ENCODE data around the gene HDAC11.
A peak's percentile ranks its signal among the peaks of the same experiment; 100 is the strongest.

Gene HDAC11

DNA sequence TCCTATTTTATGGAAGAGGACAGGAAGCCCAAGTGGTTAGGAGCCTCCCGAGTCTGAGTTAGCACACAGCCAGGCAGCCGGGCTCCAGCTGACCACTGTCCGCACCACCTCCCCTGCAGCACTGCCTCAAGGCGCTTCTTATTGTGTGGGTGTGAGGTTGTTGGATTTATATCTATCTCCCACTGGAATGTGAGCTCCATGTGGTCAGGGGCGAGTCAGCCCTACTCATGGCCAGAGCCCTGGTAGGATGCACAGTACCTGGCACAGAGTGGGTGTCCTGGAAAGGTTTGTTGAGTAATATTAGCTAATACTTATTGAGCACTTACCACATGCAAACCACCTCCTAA, 59.2 kb downstream of the HDAC11 start:
- no peak overlapping the region for H3K4me3 ChIP-seq (ENCODE audit: low read depth, low read length)
- in situ Hi-C loops (cut with HindIII; ENCODE audit: low sequenced_read_pairs) = no loop called here
- TF ChIP-seq, protein P1, sequence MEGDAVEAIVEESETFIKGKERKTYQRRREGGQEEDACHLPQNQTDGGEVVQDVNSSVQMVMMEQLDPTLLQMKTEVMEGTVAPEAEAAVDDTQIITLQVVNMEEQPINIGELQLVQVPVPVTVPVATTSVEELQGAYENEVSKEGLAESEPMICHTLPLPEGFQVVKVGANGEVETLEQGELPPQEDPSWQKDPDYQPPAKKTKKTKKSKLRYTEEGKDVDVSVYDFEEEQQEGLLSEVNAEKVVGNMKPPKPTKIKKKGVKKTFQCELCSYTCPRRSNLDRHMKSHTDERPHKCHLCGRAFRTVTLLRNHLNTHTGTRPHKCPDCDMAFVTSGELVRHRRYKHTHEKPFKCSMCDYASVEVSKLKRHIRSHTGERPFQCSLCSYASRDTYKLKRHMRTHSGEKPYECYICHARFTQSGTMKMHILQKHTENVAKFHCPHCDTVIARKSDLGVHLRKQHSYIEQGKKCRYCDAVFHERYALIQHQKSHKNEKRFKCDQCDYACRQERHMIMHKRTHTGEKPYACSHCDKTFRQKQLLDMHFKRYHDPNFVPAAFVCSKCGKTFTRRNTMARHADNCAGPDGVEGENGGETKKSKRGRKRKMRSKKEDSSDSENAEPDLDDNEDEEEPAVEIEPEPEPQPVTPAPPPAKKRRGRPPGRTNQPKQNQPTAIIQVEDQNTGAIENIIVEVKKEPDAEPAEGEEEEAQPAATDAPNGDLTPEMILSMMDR (IDR thresholded peaks at IDR 0.05; ENCODE audit: low read depth, low read length) = no peak
- DNase-seq (ENCODE audit: low read depth, low spot score) = peak; percentile 54

DNA sequence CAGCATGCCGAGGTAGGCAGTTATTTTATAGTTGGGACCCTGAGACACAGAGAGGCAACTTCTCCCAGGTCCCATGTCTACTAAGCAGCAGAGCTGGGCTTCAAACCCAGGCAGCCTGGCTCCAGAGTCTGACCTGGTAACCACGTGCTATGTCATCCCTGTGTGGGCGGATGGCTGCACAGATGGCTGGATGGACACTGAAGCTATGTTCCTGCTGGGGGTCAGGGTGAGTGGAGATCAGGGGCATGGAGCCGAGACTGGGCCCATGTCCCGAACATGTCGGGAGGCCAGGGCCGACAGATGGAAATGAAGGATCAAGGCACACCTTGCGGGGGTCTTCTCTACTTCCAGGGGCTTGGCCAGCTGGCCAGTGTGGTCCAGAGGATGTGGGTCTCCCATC, 59.6 kb downstream of the HDAC11 start:
- no peak for DNase-seq (ENCODE audit: low read depth, low spot score)
- TF ChIP-seq, protein P1 (IDR thresholded peaks at IDR 0.05; ENCODE audit: low read depth, low read length) = no peak
- H3K4me3 ChIP-seq (ENCODE audit: low read depth, low read length) = no peak overlapping the region
- in situ Hi-C loops (cut with HindIII; ENCODE audit: low sequenced_read_pairs) = no loop called here

DNA sequence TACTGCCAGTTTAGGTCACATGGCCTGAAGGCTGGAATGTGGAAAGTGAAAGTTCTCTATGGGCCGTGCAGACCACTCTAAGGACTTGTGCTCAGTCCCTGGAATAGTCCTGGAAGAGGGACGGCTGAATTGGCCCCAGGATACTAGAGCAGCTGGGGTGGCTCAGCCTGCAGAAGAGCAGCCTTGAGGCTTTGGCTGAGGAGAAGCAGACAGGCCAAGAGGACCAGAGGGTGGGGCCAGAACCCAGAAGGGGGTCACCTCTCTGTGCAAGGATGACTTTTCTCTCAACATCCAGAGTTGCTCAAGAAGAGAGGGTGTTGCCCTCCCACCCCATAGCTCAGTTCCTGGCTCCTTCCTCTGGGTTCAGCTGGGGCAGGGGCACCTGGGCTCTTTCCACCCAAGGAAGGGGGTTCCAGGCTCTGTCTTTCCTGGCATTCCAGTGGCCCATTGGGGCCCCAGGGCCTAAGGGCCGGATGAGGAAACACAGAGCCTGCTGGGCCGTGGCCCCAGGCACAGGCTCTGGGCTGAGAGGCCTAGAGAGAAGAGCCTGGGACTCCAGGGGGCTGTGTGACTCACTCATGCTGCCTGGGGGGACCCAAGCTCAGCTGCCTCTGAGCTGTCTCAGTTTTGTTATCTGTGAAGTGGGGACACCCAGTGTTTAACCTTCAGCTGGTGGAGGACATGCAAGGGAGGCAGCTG, 60.3 kb downstream of the HDAC11 start:
- no peak for DNase-seq (ENCODE audit: low read depth, low spot score)
- no peak overlapping the region for H3K4me3 ChIP-seq (ENCODE audit: low read depth, low read length)
- TF ChIP-seq, protein P1 (IDR thresholded peaks at IDR 0.05; ENCODE audit: low read depth, low read length) = no peak
- in situ Hi-C loops (cut with HindIII; ENCODE audit: low sequenced_read_pairs) = no loop called here

DNA sequence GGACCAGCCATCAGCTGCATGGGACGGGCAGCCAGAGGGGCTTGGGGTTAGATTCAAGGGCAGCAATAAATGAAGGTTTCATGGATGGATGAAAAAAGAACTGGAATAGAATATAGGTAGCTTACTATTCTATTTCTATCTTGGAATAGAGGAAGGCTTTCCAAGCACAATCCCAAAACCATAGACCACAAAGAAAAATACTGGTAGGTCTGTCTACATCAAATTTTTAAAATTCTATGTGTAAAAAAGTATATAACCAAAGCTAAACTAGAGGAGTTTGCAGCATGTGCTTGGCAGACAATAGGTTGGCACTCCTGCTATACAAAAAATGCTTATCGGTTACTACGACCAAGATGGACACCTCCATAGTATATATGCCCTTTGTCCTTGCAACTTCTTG, 61.6 kb downstream of the HDAC11 start:
- H3K4me3 ChIP-seq (ENCODE audit: low read depth, low read length) = no peak overlapping the region
- DNase-seq (ENCODE audit: low read depth, low spot score) = no peak
- in situ Hi-C loops (cut with HindIII; ENCODE audit: low sequenced_read_pairs) = no loop called here
- TF ChIP-seq, protein P1 (IDR thresholded peaks at IDR 0.05; ENCODE audit: low read depth, low read length) = no peak

DNA sequence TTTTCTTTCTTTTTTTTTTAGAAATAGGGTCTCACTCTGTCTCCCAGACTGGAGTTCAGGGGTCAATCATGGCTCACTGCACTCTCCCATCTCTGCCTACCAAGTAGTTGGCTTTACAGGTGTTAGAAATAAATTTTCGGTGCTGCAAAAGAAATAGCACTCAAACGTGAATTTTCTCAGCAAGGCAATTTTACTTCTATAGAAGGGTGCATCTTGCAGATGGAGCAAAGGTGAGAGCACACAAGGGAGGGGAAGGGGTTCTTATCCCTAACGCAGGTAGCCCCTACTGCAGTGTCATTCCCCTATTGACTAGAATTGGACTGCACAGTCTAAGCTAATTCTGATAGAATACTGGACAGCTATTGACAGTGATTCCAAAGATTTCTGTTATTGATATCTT, 62.0 kb downstream of the HDAC11 start:
- no peak overlapping the region for H3K4me3 ChIP-seq (ENCODE audit: low read depth, low read length)
- in situ Hi-C loops (cut with HindIII; ENCODE audit: low sequenced_read_pairs) = no loop called here
- TF ChIP-seq, protein P1 (IDR thresholded peaks at IDR 0.05; ENCODE audit: low read depth, low read length) = no peak

DNA sequence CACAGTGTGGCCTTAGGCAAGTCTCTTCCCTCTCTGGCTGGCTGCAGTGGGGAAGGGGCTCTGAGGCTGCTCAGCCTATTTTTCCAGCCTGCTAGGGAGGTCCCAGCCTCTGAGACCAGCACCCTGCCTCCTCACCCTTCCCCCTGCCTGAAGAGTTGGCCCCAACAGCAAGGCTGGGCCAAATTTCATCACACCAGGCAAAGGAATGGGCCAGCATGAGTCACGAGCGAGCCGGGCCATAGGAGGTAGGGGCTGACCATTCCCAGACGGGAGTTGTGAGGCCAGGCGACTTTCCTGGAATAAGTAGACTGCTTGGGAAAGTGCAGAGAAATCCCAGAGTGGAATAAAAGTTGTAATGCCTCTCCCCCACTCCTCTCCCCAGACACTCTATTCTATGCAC, 63.1 kb downstream of the HDAC11 start:
- no peak overlapping the region for H3K4me3 ChIP-seq (ENCODE audit: low read depth, low read length)
- TF ChIP-seq, protein P1 (IDR thresholded peaks at IDR 0.05; ENCODE audit: low read depth, low read length) = no peak
- peak; percentile 86 for DNase-seq (ENCODE audit: low read depth, low spot score)
- in situ Hi-C loops (cut with HindIII; ENCODE audit: low sequenced_read_pairs) = no loop called here

More for the DNA sequence above, 62.0 kb downstream of the HDAC11 start:
- DNase-seq (ENCODE audit: low read depth, low spot score) = no peak

All from astrocyte of the spinal cord (primary cell).